GM23248 (cell line): ENCODE measurements around the gene ACSM6.

Source experiments
- EZH2 ChIP-seq: fragments of 200-600 bp; sonication (generic); IDR thresholded peaks from 2 replicates; pipeline ENCODE4 v1.6.1; 2018; ENCODE audit warnings: antibody characterized with exemption, mild to moderate bottlenecking; ENCODE audit not compliant: insufficient read depth, poor library complexity, severe bottlenecking
- EZH2phosphoT487 ChIP-seq: fragments of 200-600 bp; sonication (generic); IDR thresholded peaks from 2 replicates; pipeline ENCODE4 v1.6.1; 2018; ENCODE audit warnings: antibody characterized with exemption, moderate library complexity, mild to moderate bottlenecking, low read depth; ENCODE audit not compliant: insufficient read depth

DNA sequence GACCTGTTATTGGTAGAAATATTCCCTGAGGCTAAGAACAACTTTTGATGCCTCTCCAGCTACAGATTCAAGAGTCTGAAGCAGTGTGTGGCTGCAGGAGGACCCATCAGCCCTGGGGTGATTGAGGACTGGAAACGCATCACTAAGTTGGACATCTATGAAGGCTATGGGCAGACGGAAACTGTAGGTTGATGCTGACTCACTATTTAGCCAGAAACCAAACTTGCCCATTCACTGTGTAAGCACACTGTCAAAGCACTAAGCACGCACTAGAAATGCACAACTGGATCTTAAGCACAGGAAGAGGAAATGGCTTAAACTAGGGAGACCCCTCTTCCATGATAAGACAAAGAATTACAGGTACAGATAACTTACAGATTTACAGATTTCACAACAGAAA lies 20.8 kb downstream of the ACSM6 start:
- TF ChIP-seq EZH2, result no peak
- TF ChIP-seq EZH2phosphoT487, result no peak
